ENCODE results near the gene RASA4B. TPM values are rescaled to one million over a fixed set of nuclear protein-coding genes. Genes with fewer than 3 reads are reported as not detected.
"Not testable (repeated sequence)": the region's sequence is repeated elsewhere in the genome, so short reads cannot be mapped to it uniquely, and the experiment has no call there.

The RASA4B gene
- polyA plus RNA-seq (ENCODE audit: insufficient read length in 10 of 10) = 10 to 100 TPM in 9 of 10 donors, 1 to 10 TPM in 1; 8.4 to 21.6 (median 11.4) TPM
- long read RNA-seq, donor 1, partial matches to known transcripts = 0 of 3 reads
- long read RNA-seq, donor 1, other reads (novel, unspliced or antisense) = 0 of 3 reads
- long read RNA-seq, donor 2, partial matches to known transcripts = 0 of 2 reads
- long read RNA-seq, donor 2, other reads (novel, unspliced or antisense) = 0 of 2 reads
- long read RNA-seq, donor 3 = 0 reads
- long read RNA-seq, donor 4 = 0 reads
- long read RNA-seq, donor 5, partial matches to known transcripts = 0 of 2 reads
- long read RNA-seq, donor 5, other reads (novel, unspliced or antisense) = 0 of 2 reads
- long read RNA-seq, donor 6, partial matches to known transcripts = 0 of 2 reads
- long read RNA-seq, donor 6, other reads (novel, unspliced or antisense) = 0 of 2 reads
- long read RNA-seq, donor 7, partial matches to known transcripts = 0 of 1 reads
- long read RNA-seq, donor 7, other reads (novel, unspliced or antisense) = 0 of 1 reads
- long read RNA-seq, donor 8 = 0 reads
- long read RNA-seq, donor 9 = 0 reads

DNA sequence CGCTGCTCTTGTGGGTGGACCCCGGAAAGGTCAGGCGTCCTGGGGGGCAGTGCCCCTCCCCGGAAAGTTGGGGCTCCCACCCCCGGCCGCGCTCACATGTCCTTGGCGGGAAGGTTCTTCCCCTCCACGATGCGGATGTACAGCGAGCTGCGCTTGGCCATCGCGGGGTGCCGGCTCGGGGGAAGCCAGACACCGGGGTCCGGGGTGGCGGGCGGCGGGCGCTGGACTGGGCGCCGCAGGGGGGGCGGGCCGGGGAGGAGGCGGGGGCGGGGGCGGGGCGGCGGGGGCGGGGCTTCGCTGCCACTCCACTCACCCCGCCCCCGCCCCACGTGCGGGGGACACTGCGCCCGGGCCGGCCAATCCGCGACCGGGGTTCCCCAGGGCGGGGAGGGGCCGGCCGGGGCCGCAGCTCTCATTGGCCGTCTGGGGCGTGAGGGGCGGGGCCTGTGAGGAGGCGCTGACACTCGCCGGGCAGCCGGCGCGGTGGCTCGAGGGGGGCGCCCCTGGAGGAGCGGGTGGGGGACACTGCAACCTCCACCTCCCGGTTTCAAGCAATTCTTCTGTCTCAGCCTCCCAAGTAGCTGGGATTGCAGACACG, at the start of gene RASA4B:
RASA4B (minus strand) TSS at position 228 of the 598 bp plus-strand sequence; CDS start at position 161, 67 bp downstream.
- peak in 1 of 3 donors; percentile 2 for DNase-seq

DNA sequence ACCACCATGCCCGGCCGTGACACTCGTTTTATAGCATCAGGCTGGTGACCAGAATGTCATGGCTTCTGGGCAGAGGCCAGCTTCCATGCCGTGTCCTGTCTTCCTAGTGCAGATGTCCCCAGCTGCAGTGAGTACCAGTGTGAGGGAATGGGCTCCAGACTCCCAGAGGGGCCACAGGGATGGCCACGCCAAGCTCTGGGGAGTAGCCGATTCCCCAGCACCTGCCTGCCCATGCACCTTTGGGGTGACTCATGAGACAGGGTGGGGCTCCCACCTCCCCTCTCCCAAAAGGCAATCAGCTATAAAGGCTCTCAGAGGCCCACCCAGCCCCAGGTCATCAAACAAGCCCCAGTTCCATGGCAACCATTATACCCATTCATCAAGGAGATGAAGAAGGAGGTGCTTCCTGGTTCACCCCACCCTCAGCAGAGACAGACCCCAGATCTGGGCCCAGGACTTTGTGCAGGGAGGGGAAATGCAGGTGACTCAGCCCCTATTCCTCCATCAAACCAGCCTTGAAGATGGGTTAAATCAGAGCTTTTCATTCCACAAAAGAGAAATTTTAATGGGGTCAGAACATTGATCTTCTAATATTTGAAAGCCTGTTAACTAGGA, 33.3 kb upstream of the RASA4B start, which contains the start of gene SPDYE2:
SPDYE2 (plus strand) TSS at position 419 of the 615 bp plus-strand sequence. CDS start 2,030 bp downstream, outside the sequence.
- DNase-seq = not testable (repeated sequence)

DNA sequence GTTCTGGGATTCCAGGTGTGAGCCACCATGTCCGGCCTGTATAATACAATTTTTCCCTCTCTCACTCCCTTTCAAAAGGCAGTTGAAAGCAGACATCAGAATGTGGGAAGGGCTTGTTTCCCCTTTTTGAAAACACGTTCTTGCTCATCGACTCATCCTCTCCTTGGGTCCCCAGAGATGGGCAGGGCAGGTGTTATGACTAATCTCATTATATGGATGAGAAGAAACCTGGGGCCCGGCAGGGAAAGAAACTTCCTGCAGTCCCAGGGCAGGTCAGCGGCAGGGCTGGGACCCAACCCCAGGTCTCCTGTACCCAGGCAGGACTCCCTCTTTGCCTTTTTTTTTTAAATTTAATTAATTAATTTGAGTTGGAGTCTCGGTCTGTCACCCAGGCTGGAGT, 28.8 kb upstream of the RASA4B start:
- not testable (repeated sequence) for DNase-seq

DNA sequence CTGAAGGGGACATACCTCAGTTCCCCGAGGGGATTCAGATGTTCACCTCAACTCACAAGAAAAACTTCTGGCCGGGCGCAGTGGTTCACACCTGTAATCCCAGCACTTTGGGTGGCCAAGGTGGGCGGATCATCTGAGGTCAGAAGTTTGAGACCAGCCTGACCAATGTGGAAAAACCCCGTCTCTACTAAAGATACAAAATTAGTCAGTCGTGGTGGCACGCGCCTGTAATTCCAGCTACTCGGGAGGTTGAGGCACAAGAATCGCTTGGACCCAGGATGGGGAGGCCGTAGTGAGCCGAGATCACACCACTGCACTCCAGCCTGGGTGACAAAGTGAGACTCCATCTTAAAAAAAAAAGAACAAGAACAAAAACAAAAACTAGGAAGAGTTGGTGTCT, 27.7 kb upstream of the RASA4B start:
- DNase-seq = not testable (repeated sequence)

DNA sequence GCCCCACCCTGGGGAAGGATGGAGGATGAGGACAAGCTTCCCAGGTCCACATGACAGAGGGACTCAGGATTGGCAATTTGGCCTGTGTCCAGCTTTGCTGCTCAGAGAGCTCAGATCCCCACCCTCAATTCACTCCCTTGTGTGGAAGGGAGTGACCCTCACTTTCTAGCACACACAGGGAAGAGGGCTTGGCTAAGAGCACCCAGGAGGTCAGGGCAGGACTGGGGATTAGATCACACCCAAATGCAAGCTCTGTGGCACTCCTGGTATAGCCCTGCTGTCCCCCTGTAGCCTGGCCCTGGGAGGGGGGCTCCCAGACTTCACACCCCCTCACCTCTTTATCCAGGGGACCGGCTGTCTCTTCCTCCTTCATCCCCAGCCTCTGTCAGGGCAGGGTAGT, 26.8 kb upstream of the RASA4B start:
- not testable (repeated sequence) for DNase-seq

DNA sequence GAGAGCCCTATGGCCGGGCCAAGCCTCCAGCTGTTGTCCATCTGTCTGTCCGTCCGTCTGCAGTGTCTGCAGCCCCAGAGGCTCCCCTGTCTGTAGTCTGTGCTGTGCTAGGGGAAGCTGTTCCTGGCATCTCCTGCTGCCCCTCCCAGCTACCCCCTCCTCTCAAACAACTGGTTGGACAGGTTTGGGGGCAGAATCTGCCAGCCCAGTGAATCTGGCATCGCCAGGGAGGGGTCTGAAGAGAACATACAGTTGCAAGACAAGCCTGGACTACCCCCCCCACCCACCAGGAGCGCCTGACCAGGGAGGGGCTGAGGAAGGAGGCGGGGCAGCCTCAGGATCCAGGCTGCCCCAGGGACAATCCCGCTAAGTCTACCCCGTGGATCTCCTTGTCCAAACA, 26.0 kb upstream of the RASA4B start, which contains the start of gene UPK3BL2:
UPK3BL2 (minus strand) TSS at position 101 of the 400 bp plus-strand sequence; CDS start at position 41, 60 bp downstream.
- not testable (repeated sequence) for DNase-seq

DNA sequence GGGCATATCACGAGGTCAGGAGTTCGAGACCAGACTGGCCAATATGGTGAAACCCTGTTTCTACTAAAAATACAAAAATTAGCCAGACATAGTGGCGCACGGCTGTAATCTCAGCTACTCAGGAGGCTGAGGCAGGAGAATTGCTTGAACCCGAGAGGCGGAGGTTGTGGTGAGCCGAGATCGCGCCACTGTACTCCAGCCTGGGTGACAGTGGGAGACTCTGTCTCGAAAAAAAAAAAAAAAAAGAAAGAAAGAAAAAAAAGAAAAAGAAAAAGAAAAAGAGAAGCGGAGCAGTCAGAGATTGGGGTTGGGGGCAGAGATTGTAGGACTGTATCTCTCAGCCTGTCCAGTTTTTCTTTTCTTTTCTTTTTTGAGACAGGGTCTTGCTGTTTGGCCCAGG, 25.2 kb upstream of the RASA4B start:
- DNase-seq = not testable (repeated sequence)

DNA sequence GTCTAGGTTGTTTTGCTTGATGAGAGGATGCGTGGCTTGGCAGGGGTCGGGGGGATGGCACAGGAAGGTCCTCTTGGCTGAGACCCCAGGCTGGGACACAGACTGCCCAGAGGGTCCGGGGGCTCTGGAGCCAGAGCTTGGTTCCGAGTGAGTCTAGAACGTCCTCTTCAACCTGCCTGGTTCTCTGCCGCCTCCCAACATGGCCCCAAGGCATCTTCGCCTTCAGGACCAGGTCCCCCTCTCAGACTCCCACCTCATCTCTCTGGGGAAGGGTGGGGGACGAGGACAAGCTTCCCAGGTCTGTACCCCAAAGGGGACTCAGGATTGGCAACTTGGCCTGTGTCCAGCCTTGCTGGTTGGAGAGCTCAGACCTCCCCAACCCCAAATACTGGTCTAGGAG, 24.5 kb upstream of the RASA4B start:
- not testable (repeated sequence) for DNase-seq

DNA sequence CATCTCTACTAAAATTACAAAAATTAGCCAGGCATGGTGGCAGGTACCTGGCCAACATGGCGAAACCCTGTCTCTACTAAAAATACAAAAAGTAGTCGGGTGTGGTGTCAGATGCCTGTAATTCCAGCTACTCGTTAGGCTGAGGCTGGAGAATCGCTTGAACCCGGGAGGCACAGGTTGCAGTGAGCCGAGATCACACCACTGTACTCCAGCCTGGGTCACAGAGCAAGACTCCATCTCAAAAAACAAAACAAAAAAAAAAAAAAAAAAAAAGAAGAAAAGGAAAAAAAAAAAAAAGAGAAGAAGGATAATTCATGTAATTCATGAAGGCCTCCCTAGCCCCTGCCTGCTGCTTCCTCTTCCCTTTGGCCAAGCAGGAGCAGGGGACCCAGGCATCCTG, 23.0 kb upstream of the RASA4B start:
- DNase-seq = not testable (repeated sequence)

DNA sequence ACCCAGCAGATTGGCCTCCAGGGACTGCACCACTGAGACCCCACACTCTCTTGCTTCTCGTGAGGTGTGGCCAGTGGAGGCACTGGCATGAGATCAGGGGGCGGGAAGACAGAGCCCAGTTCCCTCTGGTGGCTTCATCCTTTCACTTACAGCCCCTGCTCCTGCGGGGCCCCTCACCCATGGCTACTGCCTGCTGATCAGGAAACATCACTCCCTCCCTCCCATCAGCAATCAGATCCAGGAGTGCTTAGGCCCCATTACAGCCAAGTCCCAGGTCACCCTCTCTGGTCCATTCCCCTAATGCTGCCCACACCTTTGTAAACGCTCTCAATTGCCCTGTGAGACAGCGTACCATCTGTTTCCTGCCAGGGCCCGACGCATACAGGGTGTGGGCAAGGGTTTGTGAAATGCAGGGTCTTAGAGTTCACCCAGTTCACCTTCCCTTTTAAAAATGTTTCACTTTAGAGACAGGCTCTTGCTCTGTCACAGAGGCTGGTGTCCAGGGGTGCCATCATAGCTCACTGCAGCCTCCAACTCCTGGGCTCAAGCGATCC, 17.6 kb upstream of the RASA4B start:
- peak in 1 of 3 donors; percentile 0 for DNase-seq

DNA sequence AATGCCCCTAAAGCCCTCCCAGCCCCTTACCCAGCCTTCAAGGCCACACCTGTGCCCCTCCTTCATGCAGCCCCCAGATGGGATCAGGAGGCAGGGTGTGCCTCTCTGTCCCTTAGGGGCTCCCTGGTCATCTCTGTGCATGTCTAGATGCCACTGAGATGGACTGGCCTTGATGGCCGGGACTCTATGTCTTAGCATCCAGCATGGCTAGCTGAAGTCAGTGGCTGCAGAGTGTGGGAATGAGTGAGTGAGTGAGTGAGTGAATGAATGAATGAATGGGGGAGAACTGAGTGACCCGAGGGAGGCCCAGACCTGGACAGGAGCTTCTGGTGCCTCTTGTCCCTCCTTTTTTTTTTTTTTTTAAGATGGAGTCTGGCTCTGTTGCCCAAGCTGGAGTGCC, 14.6 kb upstream of the RASA4B start:
- not testable (repeated sequence) for DNase-seq

DNA sequence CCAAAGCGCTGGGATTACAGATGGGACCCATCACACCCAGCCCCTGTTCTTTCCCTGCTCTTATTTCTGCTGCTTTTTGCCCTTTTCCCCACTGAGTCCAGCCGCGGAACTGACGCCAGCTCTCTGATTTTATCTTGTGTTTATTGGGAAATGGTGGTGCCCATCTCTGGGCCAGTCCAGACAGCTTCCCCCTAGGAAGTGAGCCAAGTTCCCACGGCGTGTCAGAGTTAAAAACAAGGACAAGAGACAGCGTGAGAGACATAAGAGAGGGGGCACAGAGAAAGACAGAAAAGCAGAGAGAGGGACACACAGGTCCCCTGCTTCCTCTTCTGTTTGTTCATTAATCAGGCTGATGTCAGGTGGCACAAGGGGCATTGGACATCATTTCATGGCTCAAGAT, 14.0 kb upstream of the RASA4B start:
- not testable (repeated sequence) for DNase-seq

DNA sequence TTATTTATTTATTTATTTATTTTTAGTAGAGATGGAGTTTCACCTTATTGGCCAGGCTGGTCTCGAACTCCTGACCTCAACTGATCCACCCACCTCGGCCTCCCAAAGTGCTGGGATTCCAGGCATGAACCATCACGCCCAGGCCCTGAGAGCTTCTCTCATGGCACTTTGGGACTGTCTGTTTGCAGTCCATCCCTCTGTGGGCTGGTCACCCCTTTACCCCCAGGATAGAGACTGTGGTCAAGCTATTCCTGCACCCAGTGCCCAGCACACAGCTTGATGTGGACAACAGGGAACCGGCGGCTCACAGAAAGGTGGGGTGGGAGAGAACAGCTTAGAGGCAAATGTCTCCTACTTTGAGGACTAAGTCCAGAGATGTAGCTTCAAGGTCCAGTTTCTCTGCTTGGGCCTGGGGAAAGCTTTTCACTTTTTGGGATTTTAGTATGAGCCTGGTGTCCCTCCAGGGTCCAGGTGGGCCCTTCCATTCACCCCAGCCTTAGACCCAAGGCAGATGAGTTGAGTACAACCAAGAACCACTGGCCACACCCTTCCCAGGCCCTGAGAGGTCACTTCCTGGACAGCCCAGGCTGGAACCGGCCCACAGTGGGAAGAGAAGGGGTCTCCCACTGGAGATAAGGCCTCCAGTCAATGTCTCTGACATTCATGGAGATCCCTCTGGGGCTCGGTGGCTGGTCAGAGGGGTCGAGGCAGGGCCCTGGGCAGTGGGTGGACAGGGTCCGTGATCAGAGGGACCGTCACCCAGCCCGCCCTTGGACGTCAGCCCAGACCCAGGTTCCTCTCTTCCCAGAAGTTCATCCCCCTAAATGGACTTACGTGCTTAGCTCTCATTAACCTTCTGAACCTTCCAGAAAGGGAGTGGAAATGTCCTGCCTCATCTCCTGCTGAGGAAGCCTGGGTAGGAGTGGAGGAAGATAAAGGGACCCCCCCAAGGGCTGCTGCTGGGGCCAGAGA, 10.5 kb upstream of the RASA4B start:
- not testable (repeated sequence) for DNase-seq

DNA sequence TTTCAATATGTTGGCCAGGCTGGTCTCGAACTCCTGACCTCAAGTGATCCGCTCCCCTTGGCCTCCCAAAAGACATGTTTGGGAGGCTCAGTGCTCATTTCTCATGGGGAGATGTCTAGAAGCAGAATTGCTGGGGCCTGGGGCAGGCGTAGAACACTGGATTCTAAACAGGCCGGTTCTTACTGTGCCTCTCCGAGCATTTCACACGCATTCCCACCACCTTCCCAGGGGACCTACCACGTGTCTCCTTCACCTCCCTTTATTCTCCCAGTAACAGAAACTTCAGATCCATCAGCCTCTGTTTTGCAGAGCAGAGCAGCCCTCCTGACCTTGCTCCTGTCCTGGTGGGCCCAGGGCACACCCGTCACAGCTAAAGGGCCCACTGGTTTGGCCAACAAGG, 9.6 kb upstream of the RASA4B start:
- not testable (repeated sequence) for DNase-seq

DNA sequence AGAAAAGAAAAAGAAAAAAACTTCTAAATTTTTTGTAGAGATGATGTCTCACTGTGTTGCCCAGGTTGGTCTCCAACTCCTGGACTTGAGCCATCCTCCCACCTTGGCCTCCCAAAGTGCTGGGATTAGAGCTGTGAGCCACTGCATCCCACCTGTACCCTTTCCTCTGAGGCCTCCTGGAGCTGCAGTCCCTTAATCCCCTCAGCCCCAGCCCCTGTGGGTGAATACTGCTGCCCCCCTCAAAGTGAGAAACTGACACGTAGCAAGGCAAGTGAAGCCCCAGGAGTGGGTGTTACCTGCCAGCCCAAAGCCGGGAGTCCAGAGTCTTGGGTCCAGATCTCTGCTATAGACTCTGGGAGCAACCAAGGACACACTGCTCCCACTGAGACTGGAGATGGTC, 7.2 kb upstream of the RASA4B start:
- not testable (repeated sequence) for DNase-seq

DNA sequence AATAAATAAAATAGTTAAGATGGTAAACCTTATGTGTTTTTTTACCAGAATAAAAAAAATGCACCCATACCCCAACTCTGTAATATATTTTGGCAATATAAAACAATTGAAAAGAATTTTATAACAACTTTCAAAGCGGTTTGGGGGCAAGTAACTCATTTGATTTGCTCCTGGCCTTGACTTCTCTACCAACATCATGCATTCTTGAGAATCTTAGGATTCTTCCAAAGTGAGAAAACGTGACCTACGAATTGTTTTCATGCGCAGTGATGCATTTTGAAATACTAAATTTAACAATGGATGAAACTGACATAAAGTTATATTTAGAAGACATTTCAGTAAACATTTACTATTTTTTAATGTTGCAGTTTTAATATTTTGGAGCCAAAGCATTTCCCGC, 3.2 kb upstream of the RASA4B start:
- not testable (repeated sequence) for DNase-seq

DNA sequence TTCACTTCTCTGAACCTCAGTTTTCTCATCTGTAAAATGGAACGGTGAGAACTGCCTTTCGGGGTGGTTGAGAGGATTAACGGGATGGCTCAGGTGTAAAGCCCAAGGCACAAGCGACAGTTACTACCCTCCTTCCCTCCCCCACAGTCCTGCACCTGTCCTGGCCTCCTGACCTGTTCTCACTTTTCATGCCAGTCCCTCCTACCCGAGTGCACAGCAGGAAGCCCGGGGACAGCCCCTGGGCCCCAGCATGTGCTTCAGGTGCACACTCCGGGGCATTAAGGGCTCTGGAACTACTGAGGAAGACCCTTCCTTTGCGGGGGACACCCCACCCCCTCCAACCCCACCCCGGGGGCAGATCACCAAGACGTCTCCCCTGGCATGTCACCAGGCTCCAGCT, 626 bp downstream of the RASA4B start:
- not testable (repeated sequence) for DNase-seq

DNA sequence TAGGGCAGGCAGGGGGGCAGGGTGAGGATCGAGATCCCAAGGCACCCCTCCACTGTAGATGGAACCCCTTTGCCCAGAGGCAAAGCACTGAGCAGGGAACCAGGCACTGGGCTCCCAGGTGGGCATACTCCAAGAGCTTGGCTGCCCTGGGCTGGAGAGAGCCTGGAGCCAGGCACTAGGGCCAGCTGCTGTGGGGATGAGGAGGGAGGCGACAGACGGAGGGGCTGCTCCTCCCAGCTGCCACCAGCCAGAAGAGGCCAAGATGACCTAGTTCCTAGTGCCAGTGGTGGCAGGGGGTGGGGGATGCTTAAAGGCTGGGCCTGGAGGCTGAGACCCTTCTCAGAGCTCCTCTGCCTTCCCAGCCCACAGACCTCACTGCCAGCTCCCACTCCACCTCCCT, 1.7 kb downstream of the RASA4B start:
- DNase-seq = not testable (repeated sequence)

DNA sequence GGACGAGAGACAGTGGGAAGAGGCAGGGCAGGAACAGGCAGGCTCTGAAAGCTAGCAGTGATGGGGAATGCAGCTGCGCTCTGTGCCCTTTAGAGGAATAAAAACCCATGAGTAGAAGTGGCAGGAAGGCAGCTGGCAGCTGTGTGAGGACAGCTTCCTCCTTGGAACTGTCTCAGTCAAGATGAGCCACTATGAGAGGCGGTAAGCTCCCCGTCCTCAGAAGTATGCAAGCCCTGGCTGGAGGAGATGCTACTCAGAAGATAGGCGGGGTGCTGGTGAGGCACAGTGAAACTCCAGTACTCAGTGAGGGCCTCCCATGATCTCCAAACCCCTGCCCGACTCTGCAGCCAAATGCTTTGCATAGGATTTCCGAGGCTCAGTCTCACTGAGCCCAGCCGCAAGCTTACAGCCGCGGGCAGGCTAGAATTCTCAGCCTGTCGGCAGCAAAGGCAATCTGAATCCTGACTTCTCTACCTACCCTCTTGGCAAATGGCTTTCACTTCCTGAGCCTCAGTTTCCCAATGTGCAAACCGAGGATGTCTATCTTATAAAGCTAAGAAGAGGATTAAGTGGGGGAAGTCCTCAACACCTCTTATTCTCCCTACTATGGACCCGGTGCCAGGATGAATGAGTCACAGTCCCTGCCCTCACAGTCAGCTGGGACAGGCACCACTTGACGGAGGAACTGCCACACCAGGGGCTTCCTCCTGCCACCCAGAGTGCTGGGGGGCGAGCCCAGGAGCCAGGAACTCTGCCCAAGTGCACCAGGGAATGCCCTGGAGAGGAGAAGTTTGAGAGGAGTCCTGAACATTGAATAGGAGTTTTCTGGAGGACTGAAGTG, 2.5 kb downstream of the RASA4B start:
- not testable (repeated sequence) for DNase-seq

All from muscle of back (tissue), 13 donors.